Transverse colon (tissue), 4 donors: ENCODE measurements around the gene SLC35A3. TPM values are rescaled to one million over a fixed set of nuclear protein-coding genes. Genes with fewer than 3 reads are reported as not detected.

Experiments
- DNase-seq: peaks from one replicate; pipeline ENCODE4 v3.0.0-alpha.2; 2019
- H3K27ac ChIP-seq, 4 donors: fragments of 200-600 bp; sonication (generic); 2 replicates each; pipeline ENCODE4 v1.5.1; 2016 to 2018; ENCODE audit warnings: inconsistent platforms in 4 of 4
- H3K27me3 ChIP-seq: fragments of 200-600 bp; sonication (generic); 2 replicates; pipeline ENCODE4 v1.5.1; 2017; ENCODE audit warnings: inconsistent platforms
- H3K36me3 ChIP-seq, 4 donors: fragments of 200-600 bp; sonication (generic); 2 replicates each; pipeline ENCODE4 v1.5.1; 2017 to 2019; ENCODE audit warnings: inconsistent platforms in 4 of 4
- H3K4me1 ChIP-seq, 4 donors: fragments of 200-600 bp; sonication (generic); 2 replicates each; pipeline ENCODE4 v1.5.1; 2017 to 2020; ENCODE audit warnings: inconsistent platforms in 4 of 4
- H3K4me3 ChIP-seq, 4 donors: fragments of 200-600 bp; sonication (generic); 1 replicate in 1 of 4; 2 replicates in 3 of 4; pipeline versions ENCODE4 v1.5.1 to v1.6.1; 2017 to 2019; ENCODE audit warnings: inconsistent platforms in 4 of 4
- H3K9me3 ChIP-seq, 2 donors: fragments of 200-600 bp; sonication (generic); 2 replicates each; pipeline ENCODE4 v1.5.1; 2017 to 2019; ENCODE audit warnings: inconsistent platforms in 2 of 2
- CTCF ChIP-seq, 5 experiments: fragments of 200-600 bp in 3 of 5; fragments of 450-650 bp in 2 of 5; sonication (generic) in 3 of 5; IDR thresholded peaks; 1 replicate in 2 of 5; 2 replicates in 3 of 5; pipeline ENCODE4 v1.5.1; 2016 to 2017; ENCODE audit warnings: antibody characterized with exemption in 5 of 5, inconsistent platforms in 3 of 5, mild to moderate bottlenecking in 2 of 5, moderate library complexity in 1 of 5
- EP300 ChIP-seq: sonication (generic); formaldehyde crosslinking; IDR thresholded peaks from one replicate; pipeline ENCODE4 v1.6.1; 2017; ENCODE audit warnings: antibody characterized with exemption, low read depth
- POLR2A ChIP-seq: fragments of 450-650 bp; IDR thresholded peaks from one replicate; pipeline ENCODE4 v1.6.1; 2016; ENCODE audit warnings: antibody characterized with exemption, mild to moderate bottlenecking, moderate library complexity
- POLR2AphosphoS5 ChIP-seq, 3 donors: sonication (generic); formaldehyde crosslinking; IDR thresholded peaks; one replicate each; pipeline ENCODE4 v1.6.1; 2016; ENCODE audit warnings: antibody characterized with exemption in 3 of 3
- whole genome bisulfite sequencing, 2 donors: methylation state at CpG; one replicate each; pipeline ENCODE4 v1.1.5; 2018; ENCODE audit warnings: low coverage in 1 of 2; 5-methylcytosine and 5-hydroxymethylcytosine counted together
- in situ Hi-C, 4 donors: fragments of 200-750 bp; cut with MboI; loops; one replicate each; pipeline versions ENCODE4 v1.15.0 to v1.15.1; 2017; ENCODE audit warnings: low sequenced_read_pairs in 3 of 4, low pct_ligation_motif_present in 1 of 4, low pct_unique_long_range_greater_than_20kb in 1 of 4
- intact Hi-C: fragments of 100-400 bp; cut with DNase I; formaldehyde crosslinking; loops from one replicate; pipeline ENCODE4 v1.15.1; 2023; ENCODE audit warnings: low total_unique reads
- total RNA-seq, 4 donors: library from RNA; depleted of rRNA; stranded (reverse); fragments of >200 nt; gene quantifications; one replicate each; pipeline ENCODE4 v1.1.0, GENCODE V29; 2016

SLC35A3 gene
- total RNA-seq, 4 donors from 2014 or later = 74.4 to 151 (median 111) TPM

GRCh38 chr1:99992044-99992722 is 22.4 kb downstream of the SLC35A3 start:
- Histone ChIP-seq H3K9me3 (peaks cover 0 to 14% of the 10 kb centered on the region in 2 donors), H3K4me3 (no peak overlapping the region), H3K36me3 (peaks cover 0 to 34% (median 13%) of the 10 kb centered on the region in 4 donors), H3K27me3 (no peaks in the 10 kb centered on the region), H3K27ac (no peak overlapping the region), H3K4me1 (peaks cover 0 to 9% (median 6%) of the 10 kb centered on the region in 4 donors)
- intact Hi-C loops = no loop called here
- in situ Hi-C loops = no loop called here
- no peak for TF ChIP-seq CTCF (IDR thresholded peaks at IDR 0.05)
- no peak for TF ChIP-seq POLR2A
- TF ChIP-seq POLR2AphosphoS5 (IDR thresholded peaks at IDR 0.05) = no peak
- no peak for TF ChIP-seq EP300
- DNase-seq = no peak

GRCh38 chr1:99992760-99993467 is 23.1 kb downstream of the SLC35A3 start:
- intact Hi-C loops = no loop called here
- Histone ChIP-seq H3K36me3 (peaks cover 0 to 38% (median 13%) of the 10 kb centered on the region in 4 donors), H3K4me3 (no peak overlapping the region), H3K4me1 (peaks cover 0 to 2% (median under 1%) of the 10 kb centered on the region in 4 donors), H3K9me3 (peaks cover 0 to 14% of the 10 kb centered on the region in 2 donors), H3K27me3 (no peaks in the 10 kb centered on the region), H3K27ac (no peak overlapping the region)
- DNase-seq = no peak
- TF ChIP-seq EP300 (no peak), POLR2A (no peak), POLR2AphosphoS5 (IDR thresholded peaks at IDR 0.05) (no peak), CTCF (IDR thresholded peaks at IDR 0.05) (no peak)
- in situ Hi-C loops = no loop called here
- 78 to 87% methylated on average over 2 to 3 of the region's 3 CpGs for WGBS, 2 donors

GRCh38 chr1:99993468-99993845 is 23.7 kb downstream of the SLC35A3 start:
- Histone ChIP-seq H3K36me3 (peaks cover 0 to 40% (median 13%) of the 10 kb centered on the region in 4 donors), H3K4me1 (no peaks in the 10 kb centered on the region), H3K9me3 (peaks cover 0 to 14% of the 10 kb centered on the region in 2 donors), H3K4me3 (no peak overlapping the region), H3K27ac (no peak overlapping the region), H3K27me3 (no peaks in the 10 kb centered on the region)
- 97% methylated on average over 5 of the region's 5 CpGs for WGBS, 2 donors
- in situ Hi-C loops = no loop called here
- intact Hi-C loops = no loop called here
- DNase-seq = no peak
- TF ChIP-seq POLR2AphosphoS5 (IDR thresholded peaks at IDR 0.05) (no peak), POLR2A (no peak), CTCF (IDR thresholded peaks at IDR 0.05) (no peak), EP300 (no peak)

- no peak for TF ChIP-seq EP300
- TF ChIP-seq POLR2A = no peak
- TF ChIP-seq POLR2AphosphoS5 (IDR thresholded peaks at IDR 0.05) = no peak
- no peak for TF ChIP-seq CTCF (IDR thresholded peaks at IDR 0.05)
- Histone ChIP-seq H3K4me3 (no peak overlapping the region), H3K36me3 (peaks cover 0 to 40% (median 13%) of the 10 kb centered on the region in 4 donors), H3K27me3 (no peaks in the 10 kb centered on the region), H3K9me3 (peaks cover 0 to 14% of the 10 kb centered on the region in 2 donors), H3K4me1 (no peaks in the 10 kb centered on the region), H3K27ac (no peak overlapping the region)
- no peak for DNase-seq
- in situ Hi-C loops (no loop called here), intact Hi-C loops (no loop called here)
- WGBS, 2 donors = 92 to 94% methylated on average over 3 of the region's 3 CpGs
Measured at GRCh38 chr1:99994496-99994895, 24.7 kb downstream of the SLC35A3 start.
